K562 (cell line): ENCODE measurements around the gene TLCD1. TPM values are rescaled to one million over a fixed set of nuclear protein-coding genes. Genes with fewer than 3 reads are reported as not detected.

ENCODE experiments used
- CBX1 ChIP-seq: sonication (generic); IDR thresholded peaks from 2 replicates; pipeline ENCODE4 v1.6.1; 2016; ENCODE audit warnings: antibody characterized with exemption, low read depth, mild to moderate bottlenecking
- ELF2 ChIP-seq: fragments of 250-450 bp; sonication (Bioruptor Pico); IDR thresholded peaks from 2 replicates; pipeline ENCODE4 v1.5.0; 2021; ENCODE audit warnings: mild to moderate bottlenecking
- MEF2A ChIP-seq: IDR thresholded peaks from 2 replicates; pipeline ENCODE4 v1.6.1; 2011; ENCODE audit warnings: low read depth, mild to moderate bottlenecking, low read length, moderate library complexity; ENCODE audit not compliant: control insufficient read depth
- PHB ChIP-seq: fragments of 250-450 bp; sonication (Bioruptor Pico); IDR thresholded peaks from 2 replicates; pipeline ENCODE4 v1.5.0; 2021
- RBM25 ChIP-seq: fragments of 200-400 bp; formaldehyde crosslinking; IDR thresholded peaks from 2 replicates; pipeline ENCODE4 v1.6.1; 2018; ENCODE audit warnings: low read length, low read depth, moderate library complexity; ENCODE audit not compliant: severe bottlenecking
- SIN3A ChIP-seq, 2 experiments: fragments of 150-350 bp in 1 of 2; IDR thresholded peaks; 2 replicates each; pipeline ENCODE4 v1.6.1; 2011 to 2016; ENCODE audit warnings: borderline replicate concordance in 2 of 2, low read depth in 2 of 2, low read length in 2 of 2, mild to moderate bottlenecking in 2 of 2, moderate library complexity in 2 of 2; ENCODE audit not compliant: control insufficient read depth in 1 of 2
- TCFL5 ChIP-seq: fragments of 250-450 bp; sonication (Bioruptor Pico); conservative IDR thresholded peaks from 2 replicates; pipeline ENCODE4 v1.6.1; 2021; ENCODE audit warnings: mild to moderate bottlenecking, moderate library complexity, matching md5 sums
- TEAD4 ChIP-seq, 2 experiments: sonication (generic) in 1 of 2; formaldehyde crosslinking in 1 of 2; IDR thresholded peaks; 2 replicates each; pipeline versions ENCODE4 v1.6.1 to v1.8.0; 2012 to 2022; ENCODE audit warnings: borderline replicate concordance in 1 of 2, inconsistent platforms in 1 of 2, low read length in 1 of 2, mild to moderate bottlenecking in 1 of 2, missing genetic modification reagents in 1 of 2
- ZNF354B ChIP-seq: fragments of 250-450 bp; sonication (Bioruptor Pico); IDR thresholded peaks from 2 replicates; pipeline ENCODE4 v1.4.0; 2020
- polyA plus RNA-seq, 8 experiments: library from polyadenylated mRNA; depleted of rRNA in 4 of 8; stranded (reverse) in 5 of 8; unstranded in 3 of 8; fragments of >200 nt; fragmentation: Nextera tagmentation in 2 of 8; fragmentation: Illumina TruSeq in 1 of 8; extraction: Ambion mirVana in 2 of 8; extraction: Trizol in 1 of 8; gene quantifications; 2 replicates each; pipeline versions ENCODE4 v1.2.1 to v1.2.3, GENCODE V29; 2011 to 2014; ENCODE audit warnings: inconsistent platforms in 1 of 8, missing spikeins in 1 of 8
- total RNA-seq, 7 experiments: library from RNA; depleted of rRNA in 6 of 7; stranded (reverse); fragments of >200 nt in 6 of 7; fragmentation: Illumina TruSeq in 2 of 7; extraction: Trizol in 2 of 7; gene quantifications; 2 replicates each; pipeline versions ENCODE4 v1.2.1 to v1.2.3, GENCODE V29; 2011 to 2021; ENCODE audit warnings: low replicate concordance in 1 of 7
- TF ChIP-seq, protein P1 (sequence below): fragments of 450-650 bp; IDR thresholded peaks from 2 replicates; pipeline ENCODE4 v1.6.1; 2016; ENCODE audit warnings: low read depth
- TF ChIP-seq, protein P2 (sequence below): fragments of 450-650 bp; IDR thresholded peaks from 2 replicates; pipeline ENCODE4 v1.6.1; 2017; ENCODE audit warnings: antibody characterized with exemption
- TF ChIP-seq, protein P3 (sequence below): sonication (generic); formaldehyde crosslinking; IDR thresholded peaks from 2 replicates; pipeline ENCODE4 v1.8.0; 2022; ENCODE audit warnings: mild to moderate bottlenecking, missing genetic modification reagents
- TF ChIP-seq, protein P4 (sequence below): fragments of 200-800 bp; sonication (Bioruptor generic); IDR thresholded peaks from 2 replicates; pipeline ENCODE4 v1.6.1; 2017; ENCODE audit warnings: missing genetic modification characterization, missing compliant biosample characterization

Gene TLCD1
- total and polyA plus RNA-seq, 9 of the 15 experiments (the other 6 are each of a cell fraction or from before 2014, with no cell fraction given): 6.8 to 37.7 (median 21.7) TPM

DNA sequence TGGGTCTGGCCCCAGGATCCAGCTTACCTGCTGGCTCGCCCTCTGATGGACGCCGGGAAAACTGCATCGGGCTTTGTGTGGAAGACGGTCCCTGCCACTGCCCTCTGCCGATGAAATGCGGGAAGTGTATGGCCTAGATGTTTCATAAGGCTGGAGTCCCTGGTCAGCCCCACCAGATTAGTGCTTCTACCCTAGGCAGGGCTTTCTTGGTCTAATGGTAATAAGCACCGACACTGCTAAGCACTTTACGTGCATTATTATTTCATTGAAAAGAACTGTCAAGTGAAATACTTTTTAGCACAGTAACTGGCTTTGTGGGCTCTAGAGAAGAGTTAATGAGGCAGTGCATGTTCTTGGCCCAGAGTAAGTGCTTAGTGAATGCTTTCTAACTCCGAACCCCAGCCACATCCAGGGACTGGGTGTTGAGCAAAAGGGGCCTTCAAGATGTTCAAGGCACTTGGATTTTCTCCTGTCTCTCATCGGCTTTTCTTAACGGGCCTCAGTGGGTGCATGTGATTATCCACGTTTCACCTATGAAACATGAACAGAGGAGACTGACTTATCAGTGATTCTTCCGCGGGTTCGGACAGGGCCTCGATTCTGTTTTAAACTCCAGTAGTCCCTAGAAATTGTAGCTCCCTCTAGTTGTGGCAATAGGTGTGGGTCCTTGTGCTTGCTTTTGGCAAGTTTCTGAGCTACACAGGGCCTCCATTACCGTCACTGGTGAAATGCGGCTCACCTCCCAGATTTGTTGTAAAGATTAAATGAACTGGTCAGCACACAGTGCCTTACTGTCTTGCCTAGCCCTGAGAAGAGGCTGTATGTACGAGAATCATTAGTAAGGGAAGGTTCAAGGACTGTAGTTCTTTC lies 24.4 kb upstream of the TLCD1 start (continued):
- TF ChIP-seq, protein P1, sequence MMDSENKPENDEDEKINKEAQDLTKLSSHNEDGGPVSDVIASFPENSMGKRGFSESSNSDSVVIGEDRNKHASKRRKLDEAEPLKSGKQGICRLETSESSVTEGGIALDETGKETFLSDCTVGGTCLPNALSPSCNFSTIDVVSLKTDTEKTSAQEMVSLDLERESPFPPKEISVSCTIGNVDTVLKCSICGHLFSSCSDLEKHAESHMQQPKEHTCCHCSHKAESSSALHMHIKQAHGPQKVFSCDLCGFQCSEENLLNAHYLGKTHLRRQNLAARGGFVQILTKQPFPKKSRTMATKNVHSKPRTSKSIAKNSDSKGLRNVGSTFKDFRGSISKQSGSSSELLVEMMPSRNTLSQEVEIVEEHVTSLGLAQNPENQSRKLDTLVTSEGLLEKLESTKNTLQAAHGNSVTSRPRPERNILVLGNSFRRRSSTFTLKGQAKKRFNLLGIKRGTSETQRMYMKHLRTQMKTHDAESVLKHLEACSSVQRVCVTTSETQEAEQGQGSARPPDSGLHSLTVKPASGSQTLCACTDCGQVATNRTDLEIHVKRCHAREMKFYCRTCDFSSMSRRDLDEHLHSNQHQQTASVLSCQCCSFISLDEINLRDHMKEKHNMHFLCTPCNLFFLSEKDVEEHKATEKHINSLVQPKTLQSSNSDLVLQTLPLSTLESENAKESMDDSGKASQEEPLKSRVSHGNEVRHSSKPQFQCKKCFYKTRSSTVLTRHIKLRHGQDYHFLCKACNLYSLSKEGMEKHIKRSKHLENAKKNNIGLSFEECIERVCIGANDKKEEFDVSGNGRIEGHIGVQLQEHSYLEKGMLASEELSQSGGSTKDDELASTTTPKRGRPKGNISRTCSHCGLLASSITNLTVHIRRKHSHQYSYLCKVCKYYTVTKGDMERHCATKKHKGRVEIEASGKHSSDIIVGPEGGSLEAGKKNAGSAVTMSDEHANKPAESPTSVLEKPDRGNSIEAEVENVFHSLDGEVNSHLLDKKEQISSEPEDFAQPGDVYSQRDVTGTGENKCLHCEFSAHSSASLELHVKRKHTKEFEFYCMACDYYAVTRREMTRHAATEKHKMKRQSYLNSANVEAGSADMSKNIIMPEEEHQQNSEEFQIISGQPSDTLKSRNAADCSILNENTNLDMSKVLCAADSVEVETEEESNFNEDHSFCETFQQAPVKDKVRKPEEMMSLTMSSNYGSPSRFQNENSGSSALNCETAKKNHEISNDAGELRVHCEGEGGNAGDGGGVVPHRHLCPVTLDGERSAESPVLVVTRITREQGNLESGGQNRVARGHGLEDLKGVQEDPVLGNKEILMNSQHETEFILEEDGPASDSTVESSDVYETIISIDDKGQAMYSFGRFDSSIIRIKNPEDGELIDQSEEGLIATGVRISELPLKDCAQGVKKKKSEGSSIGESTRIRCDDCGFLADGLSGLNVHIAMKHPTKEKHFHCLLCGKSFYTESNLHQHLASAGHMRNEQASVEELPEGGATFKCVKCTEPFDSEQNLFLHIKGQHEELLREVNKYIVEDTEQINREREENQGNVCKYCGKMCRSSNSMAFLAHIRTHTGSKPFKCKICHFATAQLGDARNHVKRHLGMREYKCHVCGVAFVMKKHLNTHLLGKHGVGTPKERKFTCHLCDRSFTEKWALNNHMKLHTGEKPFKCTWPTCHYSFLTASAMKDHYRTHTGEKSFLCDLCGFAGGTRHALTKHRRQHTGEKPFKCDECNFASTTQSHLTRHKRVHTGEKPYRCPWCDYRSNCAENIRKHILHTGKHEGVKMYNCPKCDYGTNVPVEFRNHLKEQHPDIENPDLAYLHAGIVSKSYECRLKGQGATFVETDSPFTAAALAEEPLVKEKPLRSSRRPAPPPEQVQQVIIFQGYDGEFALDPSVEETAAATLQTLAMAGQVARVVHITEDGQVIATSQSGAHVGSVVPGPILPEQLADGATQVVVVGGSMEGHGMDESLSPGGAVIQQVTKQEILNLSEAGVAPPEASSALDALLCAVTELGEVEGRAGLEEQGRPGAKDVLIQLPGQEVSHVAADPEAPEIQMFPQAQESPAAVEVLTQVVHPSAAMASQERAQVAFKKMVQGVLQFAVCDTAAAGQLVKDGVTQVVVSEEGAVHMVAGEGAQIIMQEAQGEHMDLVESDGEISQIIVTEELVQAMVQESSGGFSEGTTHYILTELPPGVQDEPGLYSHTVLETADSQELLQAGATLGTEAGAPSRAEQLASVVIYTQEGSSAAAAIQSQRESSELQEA: no peak
- TF ChIP-seq ELF2 (CRISPR knock-in tag) (0 out of 2 replicates have a peak, but pooled peaks have one; percentile 27), RBM25 (no peak), CBX1 (no peak; the same call in 1 of the 2 replicates), PHB (CRISPR knock-in tag) (peak; percentile 61; the same call in 1 of the 2 replicates), MEF2A (no peak), TEAD4 (IDR thresholded peaks at IDR 0.05; ENCODE audit: low read length) (peak; percentile 50; the same call in 1 of the 2 replicates), TEAD4 (CRISPR knock-in tag; IDR thresholded peaks at IDR 0.05; ENCODE audit: borderline replicate concordance) (no peak), TCFL5 (no peak), ZNF354B (CRISPR knock-in tag) (no peak), SIN3A (IDR thresholded peaks at IDR 0.05; ENCODE audit: borderline replicate concordance in 2 of 2, control insufficient read depth in 1 of 2, low read depth in 2 of 2, low read length in 2 of 2) (no peak; a peak in 1 of 4 replicates)
- TF ChIP-seq, protein P2, sequence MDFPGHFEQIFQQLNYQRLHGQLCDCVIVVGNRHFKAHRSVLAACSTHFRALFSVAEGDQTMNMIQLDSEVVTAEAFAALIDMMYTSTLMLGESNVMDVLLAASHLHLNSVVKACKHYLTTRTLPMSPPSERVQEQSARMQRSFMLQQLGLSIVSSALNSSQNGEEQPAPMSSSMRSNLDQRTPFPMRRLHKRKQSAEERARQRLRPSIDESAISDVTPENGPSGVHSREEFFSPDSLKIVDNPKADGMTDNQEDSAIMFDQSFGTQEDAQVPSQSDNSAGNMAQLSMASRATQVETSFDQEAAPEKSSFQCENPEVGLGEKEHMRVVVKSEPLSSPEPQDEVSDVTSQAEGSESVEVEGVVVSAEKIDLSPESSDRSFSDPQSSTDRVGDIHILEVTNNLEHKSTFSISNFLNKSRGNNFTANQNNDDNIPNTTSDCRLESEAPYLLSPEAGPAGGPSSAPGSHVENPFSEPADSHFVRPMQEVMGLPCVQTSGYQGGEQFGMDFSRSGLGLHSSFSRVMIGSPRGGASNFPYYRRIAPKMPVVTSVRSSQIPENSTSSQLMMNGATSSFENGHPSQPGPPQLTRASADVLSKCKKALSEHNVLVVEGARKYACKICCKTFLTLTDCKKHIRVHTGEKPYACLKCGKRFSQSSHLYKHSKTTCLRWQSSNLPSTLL: no peak
- TF ChIP-seq, protein P3, sequence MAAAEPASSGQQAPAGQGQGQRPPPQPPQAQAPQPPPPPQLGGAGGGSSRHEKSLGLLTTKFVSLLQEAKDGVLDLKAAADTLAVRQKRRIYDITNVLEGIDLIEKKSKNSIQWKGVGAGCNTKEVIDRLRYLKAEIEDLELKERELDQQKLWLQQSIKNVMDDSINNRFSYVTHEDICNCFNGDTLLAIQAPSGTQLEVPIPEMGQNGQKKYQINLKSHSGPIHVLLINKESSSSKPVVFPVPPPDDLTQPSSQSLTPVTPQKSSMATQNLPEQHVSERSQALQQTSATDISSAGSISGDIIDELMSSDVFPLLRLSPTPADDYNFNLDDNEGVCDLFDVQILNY (CRISPR knock-in tag): no peak
- TF ChIP-seq, protein P4, sequence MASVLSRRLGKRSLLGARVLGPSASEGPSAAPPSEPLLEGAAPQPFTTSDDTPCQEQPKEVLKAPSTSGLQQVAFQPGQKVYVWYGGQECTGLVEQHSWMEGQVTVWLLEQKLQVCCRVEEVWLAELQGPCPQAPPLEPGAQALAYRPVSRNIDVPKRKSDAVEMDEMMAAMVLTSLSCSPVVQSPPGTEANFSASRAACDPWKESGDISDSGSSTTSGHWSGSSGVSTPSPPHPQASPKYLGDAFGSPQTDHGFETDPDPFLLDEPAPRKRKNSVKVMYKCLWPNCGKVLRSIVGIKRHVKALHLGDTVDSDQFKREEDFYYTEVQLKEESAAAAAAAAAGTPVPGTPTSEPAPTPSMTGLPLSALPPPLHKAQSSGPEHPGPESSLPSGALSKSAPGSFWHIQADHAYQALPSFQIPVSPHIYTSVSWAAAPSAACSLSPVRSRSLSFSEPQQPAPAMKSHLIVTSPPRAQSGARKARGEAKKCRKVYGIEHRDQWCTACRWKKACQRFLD (CRISPR knock-in tag): 0 out of 2 replicates have a peak, but pooled peaks have one; percentile 41
